OCI-LY7 (cell line): ENCODE data around the gene RPL35A.

Source experiments
- EZH2phosphoT487 ChIP-seq: fragments of 200-600 bp; sonication (generic); IDR thresholded peaks from 2 replicates; pipeline ENCODE4 v1.6.1; 2018; ENCODE audit warnings: low read depth, borderline replicate concordance, mild to moderate bottlenecking, mixed run types, antibody characterized with exemption, low read length, moderate library complexity, mixed read lengths
- TF ChIP-seq, protein P1 (sequence below): fragments of 200-600 bp; sonication (generic); conservative IDR thresholded peaks from 2 replicates; pipeline ENCODE4 v1.5.1; 2014; ENCODE audit warnings: mild to moderate bottlenecking, antibody characterized with exemption, low read length, moderate library complexity, mixed read lengths

- TF ChIP-seq, protein P1, sequence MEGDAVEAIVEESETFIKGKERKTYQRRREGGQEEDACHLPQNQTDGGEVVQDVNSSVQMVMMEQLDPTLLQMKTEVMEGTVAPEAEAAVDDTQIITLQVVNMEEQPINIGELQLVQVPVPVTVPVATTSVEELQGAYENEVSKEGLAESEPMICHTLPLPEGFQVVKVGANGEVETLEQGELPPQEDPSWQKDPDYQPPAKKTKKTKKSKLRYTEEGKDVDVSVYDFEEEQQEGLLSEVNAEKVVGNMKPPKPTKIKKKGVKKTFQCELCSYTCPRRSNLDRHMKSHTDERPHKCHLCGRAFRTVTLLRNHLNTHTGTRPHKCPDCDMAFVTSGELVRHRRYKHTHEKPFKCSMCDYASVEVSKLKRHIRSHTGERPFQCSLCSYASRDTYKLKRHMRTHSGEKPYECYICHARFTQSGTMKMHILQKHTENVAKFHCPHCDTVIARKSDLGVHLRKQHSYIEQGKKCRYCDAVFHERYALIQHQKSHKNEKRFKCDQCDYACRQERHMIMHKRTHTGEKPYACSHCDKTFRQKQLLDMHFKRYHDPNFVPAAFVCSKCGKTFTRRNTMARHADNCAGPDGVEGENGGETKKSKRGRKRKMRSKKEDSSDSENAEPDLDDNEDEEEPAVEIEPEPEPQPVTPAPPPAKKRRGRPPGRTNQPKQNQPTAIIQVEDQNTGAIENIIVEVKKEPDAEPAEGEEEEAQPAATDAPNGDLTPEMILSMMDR: no peak
- no peak for TF ChIP-seq EZH2phosphoT487
Measured at GRCh38 chr3:197949191-197949777, 706 bp upstream of the RPL35A start.
